Urothelium cell line (cell line): Measurements from ENCODE around the gene NEK2.
"Not testable (repeated sequence)": the region's sequence is repeated elsewhere in the genome, so short reads cannot be mapped to it uniquely, and the experiment has no call there.

Source experiments
- DNase-seq: peaks from one replicate; pipeline ENCODE4 v3.0.0; 2011; ENCODE audit warnings: low spot score, mixed read lengths
- FAIRE-seq: peaks from 2 replicates; lab custom pipeline; 2011; peaks lifted over from hg19 to GRCh38; lab: Jason Lieb, UNC

NEK2 gene

GRCh38 chr1:211695135-211695816, 19.9 kb upstream of the NEK2 start:
- DNase-seq = no peak
- no peak for FAIRE-seq

GRCh38 chr1:211693911-211694310, 18.5 kb upstream of the NEK2 start:
- FAIRE-seq, DNase-seq: not testable (repeated sequence)

DNA sequence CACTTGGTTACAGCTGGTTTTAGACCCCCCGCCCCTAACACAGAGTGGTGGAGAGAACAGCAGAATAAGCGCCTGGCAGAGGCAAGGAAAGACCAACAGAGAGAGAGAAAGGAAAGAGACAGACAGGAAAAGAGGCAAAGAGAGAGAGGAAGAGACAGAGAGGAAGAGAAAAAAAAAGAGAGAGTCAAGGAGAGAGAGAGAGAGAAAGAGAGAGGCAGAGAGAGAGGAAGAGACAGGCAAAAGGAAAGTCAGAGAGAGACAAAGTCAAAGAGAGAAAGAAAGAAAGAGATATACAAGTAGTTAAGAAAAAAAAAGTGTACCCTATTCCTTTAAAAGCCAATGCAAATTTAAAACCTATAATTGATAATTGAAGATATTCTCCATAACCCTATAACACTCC, 13.0 kb upstream of the NEK2 start:
- no peak for DNase-seq
- no peak for FAIRE-seq

GRCh38 chr1:211687462-211688215, 12.2 kb upstream of the NEK2 start:
- FAIRE-seq (no peak), DNase-seq (no peak)

DNA sequence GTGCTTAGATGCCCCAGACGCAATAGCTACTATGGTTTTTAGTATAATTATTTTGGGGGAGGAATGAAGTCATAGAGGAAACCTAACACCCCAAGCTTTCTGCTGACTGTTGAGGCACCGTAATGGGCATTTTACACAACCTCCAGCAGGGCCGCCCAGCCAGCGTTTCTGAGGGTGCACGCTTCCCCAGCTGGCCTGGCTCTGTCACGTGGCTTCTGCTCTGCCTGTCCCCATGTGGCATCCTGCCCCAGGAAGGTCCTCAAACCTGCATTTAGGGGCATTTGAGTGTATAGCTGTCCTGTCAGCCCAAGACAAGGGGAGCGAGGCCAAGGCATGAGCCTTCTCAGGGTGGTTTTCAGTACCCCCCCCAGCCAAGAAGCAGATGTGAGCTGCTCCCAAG, 10.4 kb upstream of the NEK2 start:
- DNase-seq (no peak), FAIRE-seq (no peak)

- FAIRE-seq = no peak
These were observed 9.4 kb upstream of the NEK2 start for GRCh38 chr1:211684791-211685190.

DNA sequence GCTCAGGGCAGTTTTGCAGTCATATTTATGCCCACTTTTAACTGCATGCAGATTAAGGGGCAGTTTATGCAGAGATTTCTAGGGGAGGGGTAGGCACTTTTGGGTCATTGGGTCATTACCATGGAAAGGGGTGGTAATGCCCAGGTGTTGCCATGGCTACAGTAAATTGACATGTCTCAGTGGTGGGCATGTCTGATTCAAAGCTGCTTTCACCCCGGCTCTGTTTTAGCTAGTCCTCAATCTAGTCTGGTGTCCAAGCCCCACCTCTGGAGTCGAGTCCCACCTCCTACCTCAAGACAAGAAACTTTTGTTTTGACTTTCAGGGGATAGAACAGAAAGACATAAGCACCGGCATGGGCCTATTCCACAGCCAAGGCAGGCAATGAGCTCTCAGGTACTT, 8.9 kb upstream of the NEK2 start:
- FAIRE-seq = no peak
- DNase-seq = no peak

More at GRCh38 chr1:211684791-211685190, 9.4 kb upstream of the NEK2 start:
- DNase-seq = no peak

DNA sequence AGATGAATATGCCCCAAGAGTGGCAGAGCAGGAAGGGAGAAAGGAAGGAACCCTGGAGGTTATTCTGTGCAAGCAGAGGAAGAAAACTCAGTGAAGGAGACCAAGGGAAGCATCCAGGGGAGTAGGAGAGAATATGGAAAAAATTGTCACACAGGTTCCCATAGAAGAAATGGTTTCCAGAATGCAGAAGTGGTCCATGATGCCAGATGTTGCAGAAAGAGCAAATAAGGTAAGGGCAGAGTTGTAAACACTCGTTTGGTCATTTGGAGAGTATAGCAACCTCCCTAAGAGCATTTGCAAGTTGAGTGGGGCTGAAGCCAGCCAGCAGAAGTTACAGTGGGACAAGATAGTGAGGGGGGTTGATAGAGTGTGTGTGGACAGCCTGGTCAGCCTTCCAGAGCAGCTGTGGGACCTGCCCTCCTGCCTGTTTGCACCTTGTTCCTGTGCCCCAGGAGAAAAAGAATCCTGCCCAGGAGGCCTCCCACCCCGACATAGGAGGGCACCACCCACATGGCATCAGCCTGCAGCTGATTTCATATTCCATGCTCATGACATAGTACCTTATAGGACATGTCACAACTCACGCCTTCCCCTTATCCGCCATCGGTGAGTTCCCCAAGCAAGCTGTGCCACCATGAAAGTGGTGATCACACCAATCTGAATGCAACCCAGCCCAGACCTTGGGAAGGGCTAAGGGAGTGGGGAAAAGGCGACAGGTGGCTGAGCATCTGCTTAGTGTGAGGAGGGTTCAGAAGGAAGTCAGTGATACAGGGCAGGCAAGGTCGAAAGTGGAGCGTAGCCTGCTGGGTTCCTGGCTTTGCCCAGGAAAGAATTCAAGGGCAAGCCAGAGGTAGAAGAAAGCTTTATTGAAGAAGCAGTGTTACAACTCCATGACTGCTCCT, 8.2 kb upstream of the NEK2 start:
- no peak for FAIRE-seq
- DNase-seq = no peak

DNA sequence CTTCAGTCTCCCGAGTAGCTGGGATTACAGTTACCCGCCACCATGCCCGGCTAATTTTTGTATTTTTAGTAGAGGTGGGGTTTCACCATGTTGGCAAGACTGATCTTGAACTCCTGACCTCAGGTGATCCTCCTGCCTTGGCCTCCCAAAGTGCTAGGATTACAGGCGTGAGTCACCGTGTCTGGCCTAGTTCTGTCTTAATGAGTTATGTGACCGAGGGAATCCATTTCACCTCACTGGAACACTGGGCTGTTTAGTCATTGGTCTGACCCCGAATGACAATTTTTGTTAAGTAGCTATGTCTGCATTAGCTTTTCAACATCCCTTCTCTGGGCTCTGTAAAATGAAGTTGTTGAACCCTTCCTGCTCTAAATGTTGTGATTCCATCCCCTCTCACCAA, 6.8 kb upstream of the NEK2 start:
- DNase-seq, FAIRE-seq: not testable (repeated sequence)

DNA sequence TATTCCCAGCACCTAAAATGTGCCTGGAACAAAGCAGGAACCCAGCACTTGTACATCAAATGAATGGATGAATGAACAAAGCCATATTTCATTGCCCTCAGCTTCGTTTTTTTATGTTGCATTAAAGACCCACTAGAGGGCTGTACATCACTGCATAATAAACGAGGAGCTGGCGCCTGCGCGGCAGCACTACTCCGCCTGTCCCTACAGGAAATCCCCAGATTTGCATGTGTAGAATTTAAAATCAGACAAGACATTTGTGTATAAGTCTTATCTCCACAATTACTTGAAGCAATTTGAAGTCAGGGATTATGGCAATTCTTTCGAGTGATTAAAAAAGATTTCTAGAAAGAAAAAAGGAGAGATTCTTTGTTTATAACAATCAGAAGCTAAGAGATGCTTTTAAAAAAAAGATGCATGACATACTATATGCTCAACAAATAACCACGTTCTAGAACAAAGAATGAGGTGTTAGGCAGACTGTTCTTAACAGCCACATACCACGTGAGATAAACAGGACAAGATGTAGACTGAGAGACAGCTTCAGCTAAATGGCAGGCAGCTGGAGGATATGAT, 5.4 kb upstream of the NEK2 start:
- FAIRE-seq = no peak

GRCh38 chr1:211677659-211678058, 2.2 kb upstream of the NEK2 start:
- FAIRE-seq = no peak
- no peak for DNase-seq

More for the DNA sequence above, 5.4 kb upstream of the NEK2 start:
- peak; percentile 82 for DNase-seq

GRCh38 chr1:211676761-211677160, 1.3 kb upstream of the NEK2 start:
- DNase-seq (no peak), FAIRE-seq (no peak)

- no peak for FAIRE-seq
These were observed 724 bp upstream of the NEK2 start for GRCh38 chr1:211676106-211676583.

DNA sequence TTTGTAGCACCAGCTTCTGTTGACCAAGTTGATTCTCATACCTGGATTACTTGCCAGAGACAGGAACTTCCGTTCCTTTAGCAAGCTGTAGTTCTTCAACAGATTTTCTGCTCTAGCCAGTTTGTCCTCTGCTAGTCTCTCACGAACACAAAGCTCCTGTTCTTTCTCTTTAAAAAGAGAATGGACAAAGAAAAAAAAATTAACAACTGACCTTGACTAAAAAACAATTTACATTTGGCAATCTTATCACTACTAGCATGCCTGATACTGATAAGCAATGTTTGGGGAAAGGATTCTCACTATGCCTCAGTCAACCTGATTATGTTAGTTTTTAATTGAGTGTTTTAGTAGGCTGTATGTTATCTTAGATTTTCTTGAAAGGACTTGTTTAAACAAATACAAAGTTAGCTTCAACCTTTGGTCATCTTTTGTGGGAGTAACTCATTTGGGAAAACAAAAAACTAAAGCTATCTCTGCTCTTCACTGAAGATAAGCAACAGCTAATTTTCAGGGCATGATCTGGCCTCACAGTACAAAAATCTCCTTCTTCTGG, 8.3 kb downstream of the NEK2 start:
- no peak for FAIRE-seq
- DNase-seq = no peak

More at GRCh38 chr1:211676106-211676583, 724 bp upstream of the NEK2 start:
- no peak for DNase-seq

- DNase-seq (no peak), FAIRE-seq (no peak)
These were observed 14.7 kb downstream of the NEK2 start for GRCh38 chr1:211660718-211661222.

DNA sequence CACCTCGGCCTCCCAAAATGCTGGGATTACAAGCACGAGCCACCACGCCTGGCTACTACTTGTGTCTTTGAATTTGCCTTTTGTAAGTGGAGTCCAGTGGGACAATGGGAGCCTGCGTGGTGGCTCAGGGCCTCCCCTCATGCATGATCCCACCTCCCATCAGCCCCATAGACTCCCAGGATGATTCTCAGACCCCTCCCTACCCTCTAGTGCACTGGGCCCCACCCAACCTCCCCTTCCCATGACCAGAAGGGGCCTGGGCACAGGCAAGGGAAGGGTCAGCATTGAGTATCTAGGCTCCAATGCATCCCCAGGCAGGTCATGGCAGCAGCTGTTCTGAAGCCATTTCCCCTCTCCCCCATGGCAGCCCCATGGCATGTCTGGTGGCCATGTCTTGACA, 18.7 kb downstream of the NEK2 start:
- FAIRE-seq = no peak
- no peak for DNase-seq

GRCh38 chr1:211654838-211655787, 20.3 kb downstream of the NEK2 start:
- peak; percentile 79 for DNase-seq
- peak; percentile 17 for FAIRE-seq

GRCh38 chr1:211653959-211654496, 21.4 kb downstream of the NEK2 start:
- no peak for FAIRE-seq
- no peak for DNase-seq

DNA sequence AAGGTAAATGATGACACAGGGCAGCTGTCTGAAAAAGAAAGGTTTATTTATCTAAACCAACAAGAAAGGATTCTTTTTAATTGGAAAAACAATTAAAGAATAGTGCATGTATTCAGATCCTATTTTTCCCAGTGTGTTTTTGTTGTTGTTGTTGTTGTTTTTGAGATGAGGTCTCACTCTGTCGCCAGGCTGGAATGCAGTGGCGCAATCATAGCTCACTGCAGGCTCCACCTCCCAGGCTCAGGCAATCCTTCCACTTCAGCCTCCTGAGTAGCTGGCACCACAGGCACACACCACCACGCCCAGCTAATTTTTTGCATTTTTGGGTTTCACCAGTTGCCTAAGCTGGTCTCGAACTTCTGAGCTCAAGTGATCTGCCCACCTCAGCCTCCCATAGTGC, 22.1 kb downstream of the NEK2 start:
- FAIRE-seq (no peak), DNase-seq (no peak)
